Fibroblast of lung (primary cell): ENCODE results near the gene KIF1A.

ENCODE experiments used
- EZH2 ChIP-seq: IDR thresholded peaks from 2 replicates; pipeline ENCODE4 v1.5.1; 2012; ENCODE audit warnings: low read length, control low read depth, mild to moderate bottlenecking; ENCODE audit errors: missing control alignments
- TF ChIP-seq, protein P1 (sequence below), 2 donors: IDR thresholded peaks in 1 of 2; conservative IDR thresholded peaks in 1 of 2; 1 replicate in 1 of 2; 2 replicates in 1 of 2; pipeline ENCODE4 v1.5.1; 2011 to 2012; ENCODE audit warnings: low read length in 2 of 2, control low read depth in 1 of 2, inconsistent platforms in 1 of 2, low read depth in 1 of 2, mild to moderate bottlenecking in 1 of 2

DNA sequence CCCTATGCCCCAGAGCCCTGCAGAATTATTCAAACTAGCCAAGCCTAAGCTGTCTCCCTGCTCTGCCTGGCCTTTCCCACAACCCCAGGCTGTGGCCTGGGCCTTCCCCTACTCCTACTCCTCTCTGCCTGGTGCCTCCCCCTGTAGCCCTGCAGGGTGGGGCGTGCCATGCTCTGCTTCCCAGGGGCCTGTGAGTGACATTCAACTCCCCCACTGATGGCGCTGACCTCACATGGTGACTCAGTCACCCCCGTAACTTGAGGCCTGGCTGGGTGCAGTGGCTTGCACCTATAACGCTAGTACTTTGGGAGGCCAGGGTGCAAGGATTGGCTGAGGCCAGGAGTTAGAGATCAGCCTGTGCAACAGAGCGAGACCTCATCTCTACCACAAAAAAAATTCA, 60.6 kb downstream of the KIF1A start:
- TF ChIP-seq, protein P1, sequence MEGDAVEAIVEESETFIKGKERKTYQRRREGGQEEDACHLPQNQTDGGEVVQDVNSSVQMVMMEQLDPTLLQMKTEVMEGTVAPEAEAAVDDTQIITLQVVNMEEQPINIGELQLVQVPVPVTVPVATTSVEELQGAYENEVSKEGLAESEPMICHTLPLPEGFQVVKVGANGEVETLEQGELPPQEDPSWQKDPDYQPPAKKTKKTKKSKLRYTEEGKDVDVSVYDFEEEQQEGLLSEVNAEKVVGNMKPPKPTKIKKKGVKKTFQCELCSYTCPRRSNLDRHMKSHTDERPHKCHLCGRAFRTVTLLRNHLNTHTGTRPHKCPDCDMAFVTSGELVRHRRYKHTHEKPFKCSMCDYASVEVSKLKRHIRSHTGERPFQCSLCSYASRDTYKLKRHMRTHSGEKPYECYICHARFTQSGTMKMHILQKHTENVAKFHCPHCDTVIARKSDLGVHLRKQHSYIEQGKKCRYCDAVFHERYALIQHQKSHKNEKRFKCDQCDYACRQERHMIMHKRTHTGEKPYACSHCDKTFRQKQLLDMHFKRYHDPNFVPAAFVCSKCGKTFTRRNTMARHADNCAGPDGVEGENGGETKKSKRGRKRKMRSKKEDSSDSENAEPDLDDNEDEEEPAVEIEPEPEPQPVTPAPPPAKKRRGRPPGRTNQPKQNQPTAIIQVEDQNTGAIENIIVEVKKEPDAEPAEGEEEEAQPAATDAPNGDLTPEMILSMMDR (conservative IDR thresholded peaks at IDR 0.05 in 1 of 2, IDR thresholded peaks at IDR 0.05 in 1 of 2; ENCODE audit: low read depth in 1 of 2, low read length in 2 of 2) = no peak
- TF ChIP-seq EZH2 = no peak
